DND-41 (cell line): ENCODE results near the gene HENMT1.

Source experiments
- ATAC-seq: fragments of 200-7000 bp; cut with Tn5 transposase; 3 replicates; pipeline ENCODE4 v1.9.1; 2021; ENCODE audit warnings: low read depth; ENCODE audit not compliant: insufficient read depth
- DNase-seq: peaks from one replicate; pipeline ENCODE4 v3.0.0-alpha.2; 2020
- H2AFZ ChIP-seq: 2 replicates; pipeline ENCODE4 v1.6.0; 2012; ENCODE audit warnings: low read depth, low read length
- H3K27ac ChIP-seq: 2 replicates; pipeline ENCODE4 v1.5.1; 2012; ENCODE audit warnings: low read length, inconsistent platforms
- H3K27me3 ChIP-seq: fragments of 200-600 bp; sonication (generic); 2 replicates; pipeline ENCODE4 v1.6.0; 2012; ENCODE audit warnings: low read length, mild to moderate bottlenecking, inconsistent platforms; ENCODE audit not compliant: insufficient read depth, poor library complexity
- H3K36me3 ChIP-seq: 2 replicates; pipeline ENCODE4 v1.5.1; 2012; ENCODE audit warnings: low read length, inconsistent platforms; ENCODE audit not compliant: insufficient read depth
- H3K4me1 ChIP-seq: 2 replicates; pipeline ENCODE4 v1.5.1; 2012; ENCODE audit warnings: mild to moderate bottlenecking, low read length; ENCODE audit not compliant: insufficient read depth
- H3K4me2 ChIP-seq: 2 replicates; pipeline ENCODE4 v1.6.0; 2012; ENCODE audit warnings: mild to moderate bottlenecking, moderate library complexity, low read length, inconsistent platforms; ENCODE audit not compliant: insufficient read depth
- H3K4me3 ChIP-seq, 2 experiments: fragments of 200-600 bp in 1 of 2; shearing (Covaris generic) in 1 of 2; 2 replicates each; pipeline ENCODE4 v1.5.1; 2012 to 2016; ENCODE audit warnings: inconsistent platforms in 2 of 2, low read length in 2 of 2, mild to moderate bottlenecking in 2 of 2, low read depth in 1 of 2, moderate library complexity in 1 of 2
- H3K79me2 ChIP-seq: 2 replicates; pipeline ENCODE4 v1.6.0; 2012; ENCODE audit warnings: low read length, inconsistent platforms; ENCODE audit not compliant: insufficient read depth
- H3K9ac ChIP-seq: 2 replicates; pipeline ENCODE4 v1.6.0; 2012; ENCODE audit warnings: low read depth, mild to moderate bottlenecking, inconsistent platforms, low read length, moderate library complexity
- H3K9me3 ChIP-seq: 2 replicates; pipeline ENCODE4 v1.5.1; 2012; ENCODE audit warnings: low read length, moderate library complexity, mild to moderate bottlenecking, inconsistent platforms; ENCODE audit not compliant: insufficient read depth, severe bottlenecking
- H4K20me1 ChIP-seq: 2 replicates; pipeline ENCODE4 v1.6.0; 2012; ENCODE audit warnings: low read length; ENCODE audit not compliant: insufficient read depth
- EZH2 ChIP-seq: IDR thresholded peaks from 3 replicates; pipeline ENCODE4 v1.6.1; 2012; ENCODE audit warnings: borderline replicate concordance, low read depth, mild to moderate bottlenecking, moderate library complexity, low read length, inconsistent platforms; ENCODE audit not compliant: severe bottlenecking
- TF ChIP-seq, protein P1 (sequence below): IDR thresholded peaks from 2 replicates; pipeline ENCODE4 v1.5.1; 2012; ENCODE audit warnings: borderline replicate concordance, low read length, moderate library complexity, mild to moderate bottlenecking; ENCODE audit not compliant: poor library complexity, severe bottlenecking; ENCODE audit errors: extremely low read depth

Gene HENMT1

DNA sequence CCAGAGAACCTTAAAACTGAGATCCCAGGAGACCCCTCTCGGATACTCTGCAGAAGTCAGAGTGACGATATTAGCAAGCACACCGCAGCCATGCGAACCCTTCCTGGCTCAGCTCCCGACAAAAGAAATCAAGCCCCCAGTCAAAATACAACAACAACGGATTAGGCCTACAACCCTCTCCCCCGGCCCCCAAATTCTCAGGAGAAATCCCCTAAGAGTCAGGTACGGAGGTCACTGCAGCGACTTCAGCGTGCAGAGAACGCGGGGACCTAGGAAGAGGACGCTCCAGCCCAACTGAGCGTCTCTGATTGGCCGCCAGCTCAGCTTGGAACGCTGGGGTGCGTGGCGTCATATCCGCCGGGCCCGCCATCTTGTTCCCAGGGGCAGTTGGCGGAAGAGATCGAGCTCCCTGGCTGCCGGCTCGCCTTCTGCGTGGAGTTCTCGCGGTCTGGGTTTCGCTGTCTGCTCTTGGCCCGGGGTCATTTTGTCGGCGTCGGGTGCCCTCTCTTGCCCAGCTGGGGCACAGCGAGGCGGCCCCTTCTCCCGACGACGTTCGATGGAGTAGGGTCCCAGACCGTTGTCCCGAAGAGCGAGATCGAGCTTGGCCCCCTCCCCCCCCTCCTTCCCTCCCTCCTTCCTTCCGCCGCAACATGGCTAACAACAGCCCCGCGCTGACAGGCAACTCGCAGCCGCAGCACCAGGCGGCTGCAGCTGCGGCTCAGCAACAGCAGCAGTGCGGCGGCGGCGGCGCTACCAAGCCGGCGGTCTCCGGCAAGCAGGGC, 31.2 kb upstream of the HENMT1 start, which contains the start of gene PRPF38B:
Gene PRPF38B (plus strand): TSS at position 369 of the 782 bp plus-strand sequence. CDS start 282 bp downstream, at position 651.
- H3K27ac ChIP-seq: peak within 1 kb of the TSS; percentile 95
- peaks cover 39% of the 10 kb centered on the region for H3K36me3 ChIP-seq
- no peaks in the 10 kb centered on the region for H3K27me3 ChIP-seq
- H3K9me3 ChIP-seq: no peaks in the 10 kb centered on the region
- peak within 1 kb of the TSS; percentile 88 for H3K4me2 ChIP-seq
- H3K9ac ChIP-seq: peak within 1 kb of the TSS; percentile 78
- peaks cover 63% of the 10 kb centered on the region for H3K79me2 ChIP-seq
- ATAC-seq (peak; percentile 88), DNase-seq (peak; percentile 94)
- H3K4me1 ChIP-seq: peaks cover 36% of the 10 kb centered on the region
- H4K20me1 ChIP-seq: peaks cover 40% of the 10 kb centered on the region
- H3K4me3 ChIP-seq: peak within 1 kb of the TSS; percentile 72 to 86
- TF ChIP-seq, protein P1, sequence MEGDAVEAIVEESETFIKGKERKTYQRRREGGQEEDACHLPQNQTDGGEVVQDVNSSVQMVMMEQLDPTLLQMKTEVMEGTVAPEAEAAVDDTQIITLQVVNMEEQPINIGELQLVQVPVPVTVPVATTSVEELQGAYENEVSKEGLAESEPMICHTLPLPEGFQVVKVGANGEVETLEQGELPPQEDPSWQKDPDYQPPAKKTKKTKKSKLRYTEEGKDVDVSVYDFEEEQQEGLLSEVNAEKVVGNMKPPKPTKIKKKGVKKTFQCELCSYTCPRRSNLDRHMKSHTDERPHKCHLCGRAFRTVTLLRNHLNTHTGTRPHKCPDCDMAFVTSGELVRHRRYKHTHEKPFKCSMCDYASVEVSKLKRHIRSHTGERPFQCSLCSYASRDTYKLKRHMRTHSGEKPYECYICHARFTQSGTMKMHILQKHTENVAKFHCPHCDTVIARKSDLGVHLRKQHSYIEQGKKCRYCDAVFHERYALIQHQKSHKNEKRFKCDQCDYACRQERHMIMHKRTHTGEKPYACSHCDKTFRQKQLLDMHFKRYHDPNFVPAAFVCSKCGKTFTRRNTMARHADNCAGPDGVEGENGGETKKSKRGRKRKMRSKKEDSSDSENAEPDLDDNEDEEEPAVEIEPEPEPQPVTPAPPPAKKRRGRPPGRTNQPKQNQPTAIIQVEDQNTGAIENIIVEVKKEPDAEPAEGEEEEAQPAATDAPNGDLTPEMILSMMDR: no peak
- no peak for TF ChIP-seq EZH2
- H2AFZ ChIP-seq: peak within 1 kb of the TSS; percentile 87

DNA sequence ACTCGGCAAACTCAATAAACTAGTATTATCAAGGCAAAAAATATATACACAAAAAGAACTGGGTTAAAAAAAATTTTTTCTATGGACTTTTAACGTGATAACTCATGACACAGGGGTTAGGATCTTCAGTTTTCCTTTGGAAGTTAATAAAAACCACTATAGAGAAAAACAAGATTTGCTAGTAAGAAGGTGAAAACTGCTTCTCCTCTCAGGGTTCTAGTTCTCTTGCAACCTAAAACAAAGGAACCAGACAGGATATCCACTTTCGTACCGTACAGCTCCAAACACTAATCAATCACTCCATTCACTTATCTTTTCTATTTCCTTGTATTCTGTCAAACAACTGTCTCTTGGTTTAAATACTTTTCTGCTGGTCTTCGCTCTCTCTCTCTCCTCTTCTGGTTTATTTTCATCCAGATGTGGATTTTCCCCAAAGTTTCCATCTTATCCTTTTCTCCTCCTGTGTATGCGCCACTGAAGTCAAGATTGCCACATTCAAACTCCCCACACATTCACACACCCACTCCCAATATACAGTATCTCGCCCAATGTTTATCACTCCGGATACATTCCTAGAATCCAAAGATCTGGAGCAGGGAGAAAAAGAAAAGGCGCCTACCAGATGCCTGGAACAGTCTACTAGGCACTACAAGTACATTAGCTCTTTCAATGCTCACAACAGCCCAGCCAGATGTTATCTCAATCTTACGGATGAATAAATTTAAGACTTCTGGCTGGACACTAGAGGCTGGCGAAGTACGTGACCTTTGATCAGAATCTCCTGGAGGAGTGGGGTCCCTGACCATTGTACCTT, 30.4 kb upstream of the HENMT1 start:
- H3K9me3 ChIP-seq: no peaks in the 10 kb centered on the region
- peaks cover 33% of the 10 kb centered on the region for H4K20me1 ChIP-seq
- H3K79me2 ChIP-seq: peaks cover 55% of the 10 kb centered on the region
- H3K4me1 ChIP-seq: peaks cover 36% of the 10 kb centered on the region
- H3K36me3 ChIP-seq: peaks cover 31% of the 10 kb centered on the region
- TF ChIP-seq EZH2: no peak
- TF ChIP-seq, protein P1: no peak
- peak overlapping the region; percentile 78 for H3K9ac ChIP-seq
- H2AFZ ChIP-seq: peak overlapping the region; percentile 87
- H3K27me3 ChIP-seq: no peaks in the 10 kb centered on the region
- peak overlapping the region; percentile 72 to 86 for H3K4me3 ChIP-seq
- H3K27ac ChIP-seq: peak overlapping the region; percentile 95
- DNase-seq (no peak), ATAC-seq (no peak)
- H3K4me2 ChIP-seq: peak overlapping the region; percentile 88

DNA sequence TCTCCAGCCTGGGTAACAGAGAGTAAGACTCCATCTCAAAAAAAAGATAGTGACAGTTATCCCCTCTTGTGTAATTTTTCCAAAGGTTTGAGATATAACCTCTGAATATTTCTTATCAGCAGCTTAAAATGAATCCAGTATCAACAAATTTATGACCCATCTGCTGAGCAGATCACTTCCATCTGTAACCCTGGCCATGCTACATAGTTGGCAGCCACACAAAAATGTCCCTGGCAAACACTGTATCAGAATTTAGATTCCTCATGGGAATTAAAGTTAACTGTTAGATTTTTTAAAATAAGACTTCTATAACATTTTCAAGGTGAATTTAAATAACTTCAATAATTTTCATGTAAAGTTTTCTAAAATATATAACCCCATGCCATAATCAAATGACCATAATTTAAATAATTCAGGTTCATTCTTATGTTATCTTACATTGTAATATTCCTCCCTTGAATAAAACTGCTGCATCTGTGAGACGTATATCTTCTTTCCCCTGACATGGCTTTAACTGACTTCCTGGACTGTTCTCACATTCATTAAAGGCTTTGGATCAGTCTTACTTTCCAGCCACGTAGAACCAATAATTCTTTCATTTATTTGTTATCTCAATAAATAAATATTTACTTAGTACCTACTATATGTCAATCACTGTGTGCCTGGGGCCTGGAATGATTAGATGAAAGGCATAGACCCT, 25.9 kb upstream of the HENMT1 start:
- peaks cover 13% of the 10 kb centered on the region for H3K4me1 ChIP-seq
- DNase-seq: no peak

More for the DNA sequence above, 25.9 kb upstream of the HENMT1 start:
- Histone ChIP-seq H3K36me3 (no peaks in the 10 kb centered on the region), H3K4me3 (no peak overlapping the region), H4K20me1 (no peaks in the 10 kb centered on the region), H3K9ac (no peak overlapping the region), H3K9me3 (no peaks in the 10 kb centered on the region), H2AFZ (no peak overlapping the region), H3K79me2 (peaks cover 10% of the 10 kb centered on the region), H3K4me2 (no peak overlapping the region), H3K27me3 (no peaks in the 10 kb centered on the region), H3K27ac (no peak overlapping the region)
- TF ChIP-seq EZH2: no peak
- TF ChIP-seq, protein P1: no peak
- no peak for ATAC-seq
